GM23338 (cell line): ENCODE results near the gene SLC2A1.

Experiments used
- CREB1 ChIP-seq: fragments of 250-450 bp; sonication (Bioruptor Pico); IDR thresholded peaks from 2 replicates; pipeline ENCODE4 v1.5.0; 2020; ENCODE audit warnings: low read depth, mild to moderate bottlenecking, moderate library complexity
- CTCF ChIP-seq, 2 experiments: fragments of 200-600 bp in 1 of 2; sonication (generic) in 1 of 2; conservative IDR thresholded peaks; 2 replicates each; pipeline versions ENCODE4 v1.5.1 to v1.6.1; 2016 to 2017; ENCODE audit warnings: antibody characterized with exemption in 2 of 2, low read depth in 2 of 2, mild to moderate bottlenecking in 2 of 2, moderate library complexity in 1 of 2
- ETS1 ChIP-seq: IDR thresholded peaks from 2 replicates; pipeline ENCODE4 v1.6.1; 2016; ENCODE audit warnings: antibody characterized with exemption
- EZH2 ChIP-seq: fragments of 200-600 bp; sonication (generic); IDR thresholded peaks from one replicate; pipeline ENCODE4 v1.8.0; 2017; ENCODE audit warnings: antibody characterized with exemption, mild to moderate bottlenecking, low read depth; ENCODE audit not compliant: unreplicated experiment
- EZH2phosphoT487 ChIP-seq: fragments of 200-600 bp; sonication (generic); IDR thresholded peaks from one replicate; pipeline ENCODE4 v1.8.1; 2018; ENCODE audit warnings: antibody characterized with exemption; ENCODE audit not compliant: unreplicated experiment
- JUNB ChIP-seq: IDR thresholded peaks from one replicate; pipeline ENCODE4 v1.6.1; 2016; ENCODE audit warnings: antibody characterized with exemption; ENCODE audit not compliant: unreplicated experiment
- NANOG ChIP-seq: IDR thresholded peaks from 2 replicates; pipeline ENCODE4 v1.6.1; 2016; ENCODE audit warnings: antibody characterized with exemption, borderline replicate concordance
- POLR2AphosphoS5 ChIP-seq: IDR thresholded peaks from 2 replicates; pipeline ENCODE4 v1.6.1; 2016; ENCODE audit warnings: antibody characterized with exemption, low read depth
- REST ChIP-seq: IDR thresholded peaks from one replicate; pipeline ENCODE4 v1.6.1; 2018; ENCODE audit warnings: antibody characterized with exemption; ENCODE audit not compliant: unreplicated experiment
- ZNF331 ChIP-seq: fragments of 250-450 bp; sonication (Bioruptor Pico); IDR thresholded peaks from 2 replicates; pipeline ENCODE4 v1.5.0; 2020; ENCODE audit warnings: low read depth, mild to moderate bottlenecking, moderate library complexity
- ZNF462 ChIP-seq: fragments of 250-450 bp; sonication (Bioruptor Pico); IDR thresholded peaks from 2 replicates; pipeline ENCODE4 v1.5.0; 2020; ENCODE audit warnings: mild to moderate bottlenecking, moderate library complexity

GRCh38 chr1:42981871-42982270 lies 23.2 kb upstream of the SLC2A1 start:
- TF ChIP-seq CTCF (conservative IDR thresholded peaks at IDR 0.05; ENCODE audit: low read depth in 2 of 2) (no peak), EZH2 (no peak), ZNF462 (CRISPR knock-in tag) (no peak), NANOG (no peak), POLR2AphosphoS5 (no peak), EZH2phosphoT487 (no peak), CREB1 (CRISPR knock-in tag) (no peak), REST (no peak), ZNF331 (CRISPR knock-in tag) (no peak), JUNB (no peak), ETS1 (no peak)
